NCI-H774 (cell line): ENCODE measurements around the gene C5orf58.
A peak's percentile ranks its signal among the peaks of the same experiment; 100 is the strongest.
"Not testable (repeated sequence)": the region's sequence is repeated elsewhere in the genome, so short reads cannot be mapped to it uniquely, and the experiment has no call there.

Experiments used
- DNase-seq: peaks from one replicate; lab custom pipeline; 2025; lab: John Stamatoyannopoulos, UW

The C5orf58 gene

DNA sequence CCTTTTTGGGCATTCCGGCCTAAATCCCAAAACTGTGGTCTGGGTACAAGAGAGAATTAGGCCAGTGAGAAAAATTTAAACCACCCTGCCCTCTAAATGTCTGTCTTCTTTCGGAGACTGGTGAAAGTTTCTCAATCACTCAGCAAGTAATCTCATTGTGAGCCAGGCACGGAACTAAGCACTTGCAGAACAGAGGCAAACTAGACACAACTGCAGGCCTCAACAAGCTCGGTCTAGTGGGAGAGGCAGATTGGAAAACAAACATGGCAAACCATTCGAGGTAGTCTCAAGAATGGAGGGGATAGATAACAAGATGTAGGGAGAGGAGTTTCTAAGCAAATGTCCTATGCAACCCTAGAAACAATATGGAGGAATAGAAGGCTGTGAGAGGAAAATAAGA lies 8.9 kb upstream of the C5orf58 start:
- DNase-seq, result no peak

DNA sequence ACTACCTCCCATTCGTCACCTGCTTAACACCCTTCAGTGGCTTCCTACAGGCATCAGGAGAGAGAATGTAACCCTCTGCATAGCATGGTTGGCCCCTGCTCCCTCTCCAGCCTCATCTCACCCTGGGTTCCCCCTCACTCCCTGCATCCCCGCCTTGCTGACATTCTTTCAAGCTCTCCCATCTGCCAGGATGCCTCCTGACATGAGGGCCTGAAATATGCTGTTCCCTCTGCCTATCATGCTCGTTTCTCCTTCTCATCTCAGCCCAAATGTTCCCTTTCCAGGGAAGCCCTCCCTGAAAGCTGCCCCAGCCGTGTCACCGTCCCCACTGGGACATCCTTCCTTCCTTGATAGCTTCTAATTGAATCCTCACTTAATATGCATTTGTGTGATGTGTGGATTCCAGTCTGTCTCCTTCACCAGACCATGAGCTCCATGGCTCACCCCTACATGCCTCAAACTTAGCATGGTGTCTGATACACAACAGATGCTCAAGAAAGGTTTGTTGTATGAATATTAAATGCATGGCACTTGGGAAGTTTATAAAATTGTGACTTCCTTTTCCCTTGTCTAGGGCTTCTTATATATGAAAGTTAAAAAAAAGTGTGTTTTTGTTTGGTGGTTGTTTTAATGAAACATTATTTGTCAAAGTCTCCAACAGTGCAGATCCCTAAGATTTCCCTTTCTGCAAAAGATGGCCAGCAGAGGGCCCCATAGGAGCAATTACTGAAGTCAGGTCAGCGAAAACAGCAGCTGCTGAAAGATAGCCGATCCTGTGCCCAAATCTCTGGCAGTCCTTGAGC lies 7.3 kb upstream of the C5orf58 start:
- DNase-seq, result peak; percentile 27

DNA sequence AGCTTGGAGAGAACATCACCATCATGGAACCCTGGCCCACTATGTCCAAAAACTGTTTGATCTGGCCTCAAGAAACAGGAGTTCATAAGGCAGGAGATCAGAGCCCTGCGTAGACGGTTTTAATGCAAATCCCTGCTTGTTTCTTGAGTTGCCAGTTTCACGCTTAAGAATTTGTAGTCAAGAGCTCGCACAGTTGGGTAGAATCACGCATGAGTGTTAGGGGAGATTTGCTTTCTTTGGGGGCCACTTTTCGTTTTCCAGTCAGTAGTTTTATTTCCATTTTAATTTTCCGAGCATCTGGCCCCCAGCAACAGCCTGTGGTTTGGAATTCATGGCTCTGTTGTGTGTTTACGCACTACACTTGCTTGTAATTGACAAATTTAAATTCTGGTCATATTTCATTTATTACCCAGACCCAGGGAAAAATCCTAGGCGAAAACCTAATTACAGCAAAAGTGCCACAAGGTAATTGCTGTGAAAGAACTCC lies 6.6 kb upstream of the C5orf58 start:
- no peak for DNase-seq

DNA sequence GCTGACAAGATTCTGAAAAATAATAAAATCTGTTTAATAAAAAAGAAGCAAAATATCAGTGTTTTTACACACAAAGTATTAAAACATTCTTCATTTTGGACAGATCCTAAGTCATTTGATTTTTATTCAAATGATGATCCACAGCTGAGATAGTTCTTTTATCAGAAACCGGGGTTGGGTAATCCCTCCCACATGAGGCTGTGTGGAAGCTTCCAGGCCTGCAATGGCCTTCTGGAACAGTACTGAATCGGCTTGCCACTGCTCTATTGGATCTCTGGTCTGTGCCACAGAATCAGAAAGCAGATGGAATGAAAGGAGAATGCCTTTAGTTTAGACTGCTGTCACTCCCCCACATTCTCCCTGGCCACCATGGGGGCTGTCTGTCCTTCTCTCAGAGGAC lies 6.1 kb upstream of the C5orf58 start:
- no peak for DNase-seq

DNA sequence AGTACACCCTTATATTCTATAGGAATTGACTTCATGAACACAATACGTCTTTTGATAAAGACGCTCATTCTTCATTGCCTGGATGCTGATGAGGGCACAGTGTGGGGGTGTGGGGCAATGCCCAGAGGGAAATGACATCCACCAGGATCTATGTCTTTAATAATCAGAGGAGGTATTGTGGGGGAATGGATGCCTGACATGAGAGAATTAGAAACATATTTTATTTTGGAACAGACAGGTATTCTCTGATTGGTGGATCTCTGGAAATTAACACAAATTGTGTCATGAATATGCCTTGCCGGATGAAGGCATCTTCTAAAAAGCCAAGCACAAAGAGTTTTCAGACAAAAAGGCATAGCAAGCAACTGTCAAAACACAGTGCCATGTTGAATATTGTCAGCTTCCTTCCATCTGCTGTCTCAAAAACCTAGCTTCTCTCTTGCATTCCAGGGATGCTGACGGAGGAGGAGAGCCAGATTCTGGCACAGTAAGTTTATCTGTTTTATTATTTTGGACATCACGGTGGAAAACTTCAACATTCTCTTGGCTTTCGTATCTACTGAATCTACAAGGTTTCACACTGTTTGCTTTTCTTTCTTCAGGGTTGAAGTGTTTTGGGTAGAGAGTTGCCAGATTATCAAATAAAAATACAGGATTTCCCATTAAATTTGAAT lies 3.9 kb upstream of the C5orf58 start:
- no peak for DNase-seq

DNA sequence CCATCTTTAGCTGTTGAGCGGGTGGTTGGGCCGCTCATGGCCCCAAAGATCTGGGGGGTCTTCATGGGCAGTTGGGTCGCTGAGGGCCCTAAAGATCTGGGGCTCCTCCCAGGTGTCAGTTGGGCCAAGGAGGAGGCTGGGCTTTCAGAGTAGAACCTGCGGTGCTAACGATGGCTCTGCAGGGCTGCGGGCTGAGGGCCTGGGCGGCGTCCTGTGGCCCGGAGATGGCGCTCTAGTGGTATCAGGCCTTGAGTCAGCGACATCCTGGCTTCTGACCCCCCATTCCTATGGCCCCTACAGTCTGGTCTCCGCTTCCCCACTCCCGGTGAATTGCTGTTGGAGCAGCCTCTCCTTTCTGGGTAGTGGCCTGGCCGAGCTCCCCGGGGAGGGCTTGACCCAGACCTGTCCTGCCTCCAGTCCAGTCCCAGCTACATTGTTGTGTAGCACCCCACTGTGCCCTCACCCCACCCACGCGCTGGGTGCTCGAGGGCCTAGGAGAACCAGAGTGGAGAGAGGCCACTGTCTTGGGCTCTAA lies 640 bp downstream of the C5orf58 start:
- no peak for DNase-seq

DNA sequence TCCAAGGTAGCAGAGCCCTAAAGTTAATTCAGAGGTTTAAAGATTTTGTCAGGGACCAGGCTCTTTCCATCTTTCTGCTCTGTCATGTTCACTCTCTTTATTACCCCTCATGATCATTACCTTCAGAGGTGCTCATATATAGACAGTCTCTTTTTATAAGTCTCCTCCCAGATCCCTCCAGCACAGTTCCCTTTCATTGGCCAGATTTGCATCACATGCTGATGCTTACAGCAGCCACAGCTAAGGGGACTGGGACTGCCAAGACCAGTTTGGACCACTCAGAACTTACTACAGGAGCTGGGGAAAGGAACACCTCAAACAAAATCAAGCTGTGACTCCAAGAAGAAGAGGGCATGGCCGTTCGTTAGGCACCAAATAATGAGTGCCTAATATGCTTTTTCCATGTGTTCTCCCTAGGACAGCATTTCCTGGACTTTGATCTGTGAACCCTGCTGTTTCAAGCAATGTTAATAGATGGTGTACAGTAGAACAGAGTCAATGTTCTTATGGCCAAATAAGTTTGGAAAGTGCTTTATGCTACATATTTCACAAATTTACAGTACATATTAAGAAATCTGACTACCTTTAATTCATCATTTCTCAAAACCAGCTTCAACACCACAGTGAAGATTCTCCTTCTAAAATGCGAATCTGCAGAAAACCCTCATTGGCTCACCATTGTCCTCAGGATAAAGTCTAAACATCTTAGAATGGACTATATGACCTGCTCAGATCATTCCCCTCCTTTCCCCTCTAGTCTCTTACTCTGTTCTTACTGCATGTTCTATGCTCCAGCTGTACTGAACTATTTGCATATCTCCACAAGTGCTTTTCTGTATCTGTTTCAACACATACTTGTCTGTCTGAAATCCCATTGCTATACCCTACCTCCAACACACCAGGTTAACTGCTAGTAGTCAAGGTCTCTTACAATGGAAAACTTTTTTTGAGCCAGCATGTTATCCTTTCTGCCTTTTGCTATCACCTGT lies 3.4 kb downstream of the C5orf58 start:
- no peak for DNase-seq

DNA sequence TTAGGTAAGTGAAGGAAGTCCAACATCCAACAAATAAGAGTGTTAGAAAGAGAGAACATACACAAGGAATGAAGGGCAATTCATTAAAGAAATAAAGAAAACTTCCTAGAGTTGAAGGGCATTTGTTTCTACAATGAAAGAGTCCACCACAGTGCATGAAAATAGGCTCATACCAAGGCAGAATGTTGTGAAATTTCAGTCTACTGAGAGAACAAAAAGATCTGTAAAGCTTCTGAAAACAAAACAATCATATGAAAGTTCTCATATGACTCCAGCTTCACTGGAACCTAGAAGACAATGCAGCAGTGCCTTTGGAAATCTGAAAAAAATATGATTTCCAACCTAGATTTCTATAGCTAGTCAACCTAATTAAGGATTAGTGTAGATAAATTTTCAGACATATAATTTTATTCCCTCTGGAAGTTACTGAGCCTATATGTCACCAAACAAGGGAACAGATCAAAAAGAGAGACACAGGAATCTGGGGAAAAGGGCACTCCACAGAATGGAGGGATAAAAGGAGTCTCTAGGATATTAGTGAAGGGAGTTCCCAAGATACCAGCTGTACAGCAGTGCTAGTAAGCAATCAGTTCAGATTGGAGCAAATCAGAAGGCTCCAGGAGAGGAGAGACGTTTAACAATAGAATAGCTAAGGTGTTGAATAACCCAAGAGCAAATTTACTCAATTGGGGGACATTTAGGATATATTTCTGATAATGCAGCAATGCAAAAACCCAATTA lies 5.8 kb downstream of the C5orf58 start:
- no peak for DNase-seq

DNA sequence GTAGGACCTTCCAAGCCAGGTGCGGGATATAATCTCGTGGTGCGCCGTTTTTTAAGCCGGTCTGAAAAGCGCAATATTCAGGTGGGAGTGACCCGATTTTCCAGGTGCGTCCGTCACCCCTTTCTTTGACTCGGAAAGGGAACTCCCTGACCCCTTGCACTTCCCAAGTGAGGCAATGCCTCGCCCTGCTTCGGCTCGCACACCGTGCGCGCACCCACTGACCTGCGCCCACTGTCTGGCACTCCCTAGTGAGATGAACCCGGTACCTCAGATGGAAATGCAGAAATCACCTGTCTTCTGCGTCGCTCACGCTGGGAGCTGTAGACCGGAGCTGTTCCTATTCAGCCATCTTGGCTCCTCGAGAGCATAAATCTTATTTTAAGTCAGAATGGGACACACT lies 12.7 kb downstream of the C5orf58 start:
- not testable (repeated sequence) for DNase-seq

DNA sequence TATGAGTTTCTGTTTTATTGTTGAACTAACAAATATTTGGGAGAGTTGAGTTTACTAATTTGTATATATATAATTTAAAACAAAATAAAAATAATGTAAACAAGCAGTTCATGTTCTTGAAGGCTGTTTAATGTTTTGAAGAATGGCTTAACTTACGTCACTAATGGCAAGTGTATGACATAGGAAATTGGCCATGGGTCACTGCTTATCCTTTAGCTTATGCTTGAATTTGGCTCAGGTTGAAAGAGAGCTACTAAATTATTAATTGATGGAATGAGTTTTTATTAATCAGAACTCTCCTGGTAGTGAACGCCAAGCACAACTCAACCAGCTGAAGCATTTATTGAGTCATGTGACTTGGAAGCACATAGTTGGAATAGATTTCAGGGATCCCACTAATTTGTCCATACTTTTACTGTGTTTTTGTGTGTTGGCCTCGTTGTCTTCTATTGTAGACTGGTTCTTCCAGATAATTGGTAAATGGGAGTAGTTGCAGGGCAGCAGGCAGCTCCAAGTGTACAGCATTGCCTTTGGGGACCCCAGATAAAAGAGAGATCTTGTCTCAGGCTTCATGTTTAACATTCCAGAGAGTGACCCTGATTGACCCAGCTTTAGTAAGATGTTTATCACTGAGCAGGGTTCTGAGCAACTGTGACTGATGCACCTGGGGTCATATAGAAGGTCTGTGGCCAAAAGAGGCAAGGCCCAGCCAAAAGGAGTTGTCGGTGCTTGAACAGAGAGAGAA lies 13.5 kb downstream of the C5orf58 start:
- no peak for DNase-seq

DNA sequence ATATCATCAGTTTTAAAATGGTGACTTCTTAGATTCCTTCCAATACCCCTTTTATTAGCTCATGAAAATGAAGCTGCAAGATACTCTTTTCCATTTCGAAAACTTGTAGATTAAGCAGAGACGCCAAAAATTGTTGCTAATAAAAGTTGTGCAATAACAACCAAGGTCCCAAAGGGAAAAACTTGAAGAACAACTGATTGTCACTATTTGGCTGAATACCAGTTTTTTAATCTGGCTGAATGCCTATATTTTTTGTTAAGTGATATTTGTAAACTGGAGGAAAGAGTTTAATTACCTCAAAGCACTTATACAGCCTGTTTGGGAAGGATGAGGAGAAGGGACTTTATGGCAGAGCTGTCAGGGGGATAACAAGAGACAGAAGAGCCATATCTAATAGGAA lies 14.6 kb downstream of the C5orf58 start:
- no peak for DNase-seq

DNA sequence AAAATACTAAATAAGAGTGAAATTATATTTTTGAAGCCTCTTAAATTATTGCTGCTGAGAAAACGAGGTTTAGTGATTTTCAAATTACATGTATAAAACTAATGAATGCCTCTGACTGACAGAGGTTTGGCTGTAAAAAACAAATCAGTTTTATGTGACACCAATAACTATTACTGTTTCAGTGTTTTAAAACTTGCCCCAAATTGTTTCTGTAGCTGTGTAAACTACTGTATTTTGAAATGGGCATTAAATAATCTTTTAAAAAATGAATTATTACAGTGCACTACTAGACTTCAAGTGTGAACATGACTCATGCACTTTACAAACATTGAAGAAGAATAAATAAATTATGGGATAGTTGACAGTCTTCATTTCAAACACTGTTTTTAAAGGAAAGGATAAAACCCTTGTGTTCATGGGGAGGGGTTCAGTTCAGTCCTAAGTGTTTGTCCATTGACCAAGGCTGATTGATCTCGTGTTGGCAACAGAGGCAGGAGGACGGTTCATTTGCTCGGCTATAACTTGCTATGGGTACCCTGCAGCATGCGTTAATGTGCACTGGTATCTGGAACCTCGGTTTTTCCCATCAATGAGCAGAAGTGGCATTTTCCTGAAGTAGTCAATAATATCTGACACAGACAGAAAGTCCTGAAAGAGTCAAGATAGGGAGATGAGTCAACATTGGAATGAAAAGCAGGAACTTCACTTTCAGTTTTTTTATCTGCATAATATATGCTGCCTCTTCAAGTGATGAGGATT lies 15.6 kb downstream of the C5orf58 start:
- no peak for DNase-seq

DNA sequence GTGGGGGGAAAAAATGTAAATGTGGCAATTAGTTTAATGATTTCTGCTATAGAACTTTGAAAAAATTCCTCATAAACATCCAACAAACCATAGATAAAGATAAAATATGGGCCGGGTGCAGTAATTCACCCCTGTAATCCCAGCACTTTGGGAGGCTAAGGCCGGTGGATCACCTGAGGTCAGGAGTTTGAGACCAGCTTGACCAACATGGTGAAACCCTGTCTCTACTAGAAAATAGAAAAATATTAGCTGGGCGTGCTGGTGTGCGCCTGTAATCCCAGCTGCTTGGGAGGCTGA lies 16.1 kb downstream of the C5orf58 start:
- not testable (repeated sequence) for DNase-seq

DNA sequence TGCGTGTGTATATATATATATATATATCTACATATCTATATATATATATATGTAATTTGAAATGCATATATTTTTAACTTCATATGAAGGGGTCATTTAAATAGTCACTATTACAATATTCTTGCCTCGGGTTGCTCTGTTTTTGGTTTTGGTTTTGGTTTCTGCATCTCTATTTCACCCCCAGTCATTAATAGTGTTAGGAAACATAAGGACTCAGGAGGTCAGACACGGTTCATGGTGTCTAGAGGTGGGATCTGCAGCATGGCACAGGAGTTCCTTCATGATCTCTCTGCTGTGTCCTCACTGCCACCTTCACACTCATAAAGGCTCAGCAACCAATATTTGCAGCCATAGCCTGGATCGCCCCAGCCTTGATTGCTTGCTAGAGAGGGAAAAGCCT lies 16.6 kb downstream of the C5orf58 start:
- no peak for DNase-seq

DNA sequence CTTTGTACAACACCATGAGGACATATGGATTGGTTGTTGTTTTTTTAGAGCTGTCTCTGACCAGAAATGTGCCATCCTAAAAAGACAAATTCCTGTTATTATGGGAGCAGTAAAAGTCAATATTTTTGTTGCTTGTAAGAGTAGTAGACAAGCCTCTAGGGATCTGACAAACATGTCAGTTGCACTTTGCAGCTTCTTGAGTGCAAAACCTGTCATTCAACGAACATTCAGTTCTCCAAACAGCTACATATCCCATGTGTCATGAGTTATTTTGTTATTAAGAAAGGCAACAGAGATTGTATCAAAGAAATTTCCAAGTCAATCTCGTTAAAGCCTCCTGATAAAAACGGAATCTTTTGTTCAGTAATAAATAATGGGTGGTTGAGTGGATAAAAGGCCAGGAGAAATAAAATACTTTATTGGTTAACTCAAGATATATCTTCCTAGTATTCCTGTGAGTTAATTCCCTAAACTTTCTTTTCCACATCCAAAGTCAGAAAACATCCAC lies 18.1 kb downstream of the C5orf58 start:
- no peak for DNase-seq

DNA sequence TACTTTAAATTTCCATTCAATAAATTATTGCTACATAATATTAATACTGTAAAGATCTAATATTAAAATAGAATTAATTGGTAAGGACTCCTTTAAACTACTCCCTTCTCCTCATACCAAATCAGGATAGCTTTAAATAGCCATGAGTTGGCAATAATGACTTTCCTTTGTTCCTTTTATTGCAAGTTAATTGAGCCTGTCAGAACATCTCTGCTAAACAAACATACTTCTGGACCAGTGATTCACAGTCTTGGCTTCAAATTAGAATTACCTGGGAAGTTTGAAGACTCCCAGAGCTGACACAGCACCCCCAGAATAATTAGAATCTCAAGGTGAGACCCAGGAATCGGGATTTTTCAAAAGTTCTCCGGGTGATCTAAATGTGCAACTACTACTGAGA lies 18.7 kb downstream of the C5orf58 start:
- no peak for DNase-seq

DNA sequence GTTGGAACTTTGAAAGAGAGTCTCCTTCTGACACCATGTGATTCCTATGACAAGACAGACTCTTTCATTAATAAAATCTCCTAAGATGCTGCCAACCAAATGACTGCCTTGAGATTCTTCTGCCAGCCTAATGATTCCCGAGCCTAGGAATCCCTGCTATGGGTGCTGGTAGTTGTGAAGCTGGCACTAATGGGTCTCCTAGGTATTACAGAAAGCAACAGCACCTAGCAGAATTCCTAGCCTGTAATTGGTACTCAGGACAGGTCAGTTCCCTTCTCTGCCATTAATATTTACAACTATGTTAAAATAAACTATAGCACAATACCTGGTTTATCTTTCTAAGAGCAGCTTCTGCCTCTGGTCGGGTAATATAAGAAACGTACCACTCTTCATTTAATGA lies 19.3 kb downstream of the C5orf58 start:
- no peak for DNase-seq

DNA sequence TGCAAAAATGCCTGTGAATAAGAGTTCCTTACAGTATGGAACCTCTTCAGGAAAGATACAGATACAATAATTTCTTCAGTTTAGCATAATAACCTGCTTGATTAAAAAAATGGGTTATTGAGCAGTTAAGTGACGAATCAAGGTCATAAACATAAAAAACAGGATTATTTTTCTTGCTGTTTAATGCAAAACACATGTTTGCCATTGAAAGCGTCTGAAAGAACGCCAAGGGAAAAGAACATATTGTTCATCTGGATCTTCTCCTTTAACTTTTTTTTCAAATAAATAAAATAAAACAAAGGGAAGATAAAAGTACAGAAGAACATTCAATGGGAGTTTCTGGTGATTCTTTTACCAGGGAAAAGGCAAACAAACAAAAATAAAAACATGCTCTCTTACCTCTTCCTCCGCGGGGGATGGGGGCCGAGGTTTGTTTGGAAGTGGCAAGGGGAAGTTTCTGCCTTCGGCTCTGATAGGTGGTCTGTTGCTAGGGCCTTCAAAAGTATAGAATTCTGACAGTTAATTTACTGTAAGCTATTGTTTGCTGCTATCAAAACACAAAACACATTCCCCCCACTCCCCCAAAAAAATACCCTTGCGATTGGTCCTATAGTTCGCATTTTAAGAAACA lies 20.1 kb downstream of the C5orf58 start:
- no peak for DNase-seq

DNA sequence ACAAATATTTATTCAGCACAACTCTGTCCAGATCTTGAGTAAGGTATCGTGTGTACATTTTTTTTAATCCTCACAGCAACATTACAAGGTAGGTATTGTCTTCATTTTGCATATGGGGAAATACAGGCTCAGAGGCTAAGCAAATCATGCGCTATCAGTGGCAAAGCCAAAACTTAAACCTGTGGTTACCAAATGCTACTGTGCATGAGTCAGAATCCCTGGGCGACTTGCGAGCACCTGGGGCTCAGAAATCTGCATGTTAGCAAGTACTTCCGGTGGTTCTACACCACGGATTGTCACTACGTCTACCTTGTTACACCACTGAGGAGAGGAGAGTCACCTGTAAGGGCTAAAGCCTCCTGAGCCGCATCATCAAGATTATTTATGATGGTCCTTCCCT lies 21.3 kb downstream of the C5orf58 start:
- no peak for DNase-seq
